SU-DHL-6 (cell line): Measurements from ENCODE around the gene ATG101.

ENCODE experiments used
- H2AFZ ChIP-seq: fragments of 200-600 bp; sonication (generic); 2 replicates; pipeline ENCODE4 v1.6.1; 2014; ENCODE audit warnings: low read depth, mild to moderate bottlenecking, moderate library complexity, mixed read lengths, antibody characterized with exemption, low read length; ENCODE audit not compliant: severe bottlenecking
- H3F3A ChIP-seq: fragments of 200-600 bp; shearing (Covaris generic); 2 replicates; pipeline ENCODE4 v1.6.0; 2016; ENCODE audit warnings: antibody characterized with exemption, mild to moderate bottlenecking; ENCODE audit not compliant: insufficient read depth
- H3K27ac ChIP-seq: fragments of 200-600 bp; sonication (generic); 2 replicates; pipeline ENCODE4 v1.5.1; 2016; ENCODE audit warnings: low read depth, mild to moderate bottlenecking, low read length, moderate library complexity, mixed read lengths
- H3K27me3 ChIP-seq: fragments of 200-600 bp; sonication (generic), shearing (Covaris generic); 2 replicates; pipeline ENCODE4 v1.6.0; 2014; ENCODE audit warnings: mild to moderate bottlenecking, low read length
- H3K36me3 ChIP-seq: fragments of 200-600 bp; sonication (generic); 2 replicates; pipeline ENCODE4 v1.6.1; 2014; ENCODE audit warnings: mild to moderate bottlenecking, low read length, mixed read lengths
- H3K4me2 ChIP-seq: fragments of 300-600, 200-600 bp; shearing (Covaris generic), sonication (generic); 2 replicates; pipeline ENCODE4 v1.6.0; 2014; ENCODE audit warnings: low read length, low read depth, mild to moderate bottlenecking; ENCODE audit not compliant: poor library complexity, severe bottlenecking
- H3K4me3 ChIP-seq: fragments of 200-600 bp; sonication (generic); 2 replicates; pipeline ENCODE4 v1.5.1; 2014; ENCODE audit warnings: antibody characterized with exemption, low read length, mild to moderate bottlenecking, mixed read lengths; ENCODE audit not compliant: insufficient read depth, poor library complexity, severe bottlenecking
- H3K79me2 ChIP-seq: fragments of 200-600 bp; sonication (generic); 2 replicates; pipeline ENCODE4 v1.6.1; 2014; ENCODE audit warnings: mild to moderate bottlenecking, low read length, moderate library complexity; ENCODE audit not compliant: insufficient read depth
- H3K9ac ChIP-seq: fragments of 200-600 bp; sonication (generic); 2 replicates; pipeline ENCODE4 v1.7.0; 2014; ENCODE audit warnings: mild to moderate bottlenecking, low read length
- H3K9me2 ChIP-seq: fragments of 200-600 bp; sonication (generic); replicated peaks from 2 replicates; pipeline ENCODE4 v1.6.1; 2014; ENCODE audit warnings: low read length; ENCODE audit not compliant: insufficient read depth
- H3K9me3 ChIP-seq: fragments of 200-600 bp; sonication (generic); 2 replicates; pipeline ENCODE4 v1.6.1; 2014; ENCODE audit warnings: low read length, mixed read lengths; ENCODE audit not compliant: insufficient read depth
- H4K20me1 ChIP-seq: fragments of 200-600 bp; sonication (generic); 2 replicates; pipeline ENCODE4 v1.6.1; 2014; ENCODE audit warnings: low read depth, mild to moderate bottlenecking, antibody characterized with exemption, low read length, moderate library complexity, mixed read lengths
- CTCF ChIP-seq: fragments of 200-600 bp; sonication (generic); IDR thresholded peaks from one replicate; pipeline ENCODE4 v1.5.1; 2017; ENCODE audit warnings: antibody characterized with exemption, mild to moderate bottlenecking, low read length, moderate library complexity; ENCODE audit not compliant: insufficient read depth, poor library complexity, severe bottlenecking
- EZH2phosphoT487 ChIP-seq: fragments of 200-600 bp; sonication (generic), shearing (Covaris generic); conservative IDR thresholded peaks from 2 replicates; pipeline ENCODE4 v1.6.1; 2018; ENCODE audit warnings: mild to moderate bottlenecking, antibody characterized with exemption, low read length, moderate library complexity, mixed read lengths

The ATG101 gene

GRCh38 chr12:52122904-52123303 is 53.1 kb downstream of the ATG101 start:
- no peak overlapping the region for H2AFZ ChIP-seq
- no peaks in the 10 kb centered on the region for H3K36me3 ChIP-seq
- TF ChIP-seq CTCF (no peak), EZH2phosphoT487 (no peak)
- no peaks in the 10 kb centered on the region for H3K79me2 ChIP-seq
- peaks cover 5% of the 10 kb centered on the region for H3F3A ChIP-seq
- H3K4me3 ChIP-seq = no peak overlapping the region
- no peaks in the 10 kb centered on the region for H4K20me1 ChIP-seq
- H3K9me3 ChIP-seq = no peaks in the 10 kb centered on the region
- H3K4me2 ChIP-seq = no peak overlapping the region
- no peaks in the 10 kb centered on the region for H3K9me2 ChIP-seq
- H3K27ac ChIP-seq = no peak overlapping the region
- no peaks in the 10 kb centered on the region for H3K27me3 ChIP-seq
- H3K9ac ChIP-seq = no peak overlapping the region

GRCh38 chr12:52123487-52124186 is 53.9 kb downstream of the ATG101 start:
- no peaks in the 10 kb centered on the region for H3K9me2 ChIP-seq
- no peak overlapping the region for H3K9ac ChIP-seq
- no peak overlapping the region for H3K27ac ChIP-seq
- no peaks in the 10 kb centered on the region for H3K79me2 ChIP-seq
- no peak overlapping the region for H3K4me3 ChIP-seq
- H3F3A ChIP-seq = peaks cover 4% of the 10 kb centered on the region
- no peaks in the 10 kb centered on the region for H3K36me3 ChIP-seq
- H3K27me3 ChIP-seq = no peaks in the 10 kb centered on the region
- no peaks in the 10 kb centered on the region for H3K9me3 ChIP-seq
- H4K20me1 ChIP-seq = no peaks in the 10 kb centered on the region
- TF ChIP-seq EZH2phosphoT487 (no peak), CTCF (no peak)
- H3K4me2 ChIP-seq = no peak overlapping the region
- H2AFZ ChIP-seq = no peak overlapping the region

GRCh38 chr12:52125476-52125900 is 55.7 kb downstream of the ATG101 start:
- Histone ChIP-seq H4K20me1 (no peaks in the 10 kb centered on the region), H3K4me3 (no peak overlapping the region), H3K4me2 (no peak overlapping the region), H3K79me2 (no peaks in the 10 kb centered on the region), H3K9me2 (no peaks in the 10 kb centered on the region), H3K9me3 (no peaks in the 10 kb centered on the region), H3K36me3 (no peaks in the 10 kb centered on the region), H3K9ac (no peak overlapping the region), H2AFZ (no peak overlapping the region), H3K27me3 (no peaks in the 10 kb centered on the region), H3F3A (no peaks in the 10 kb centered on the region), H3K27ac (no peak overlapping the region)
- TF ChIP-seq CTCF (no peak), EZH2phosphoT487 (no peak)
